HG03045 (cell line): Measurements from ENCODE around the gene WDR76.
"Not testable (repeated sequence)": the region's sequence is repeated elsewhere in the genome, so short reads cannot be mapped to it uniquely, and the experiment has no call there.

Experiments used
- ATAC-seq: cut with Tn5 transposase; IDR thresholded peaks from one replicate; pipeline ENCODE4 v1.9.1; 2021; ENCODE audit warnings: mild to moderate bottlenecking, moderate library complexity; ENCODE audit not compliant: unreplicated experiment

The WDR76 gene

DNA sequence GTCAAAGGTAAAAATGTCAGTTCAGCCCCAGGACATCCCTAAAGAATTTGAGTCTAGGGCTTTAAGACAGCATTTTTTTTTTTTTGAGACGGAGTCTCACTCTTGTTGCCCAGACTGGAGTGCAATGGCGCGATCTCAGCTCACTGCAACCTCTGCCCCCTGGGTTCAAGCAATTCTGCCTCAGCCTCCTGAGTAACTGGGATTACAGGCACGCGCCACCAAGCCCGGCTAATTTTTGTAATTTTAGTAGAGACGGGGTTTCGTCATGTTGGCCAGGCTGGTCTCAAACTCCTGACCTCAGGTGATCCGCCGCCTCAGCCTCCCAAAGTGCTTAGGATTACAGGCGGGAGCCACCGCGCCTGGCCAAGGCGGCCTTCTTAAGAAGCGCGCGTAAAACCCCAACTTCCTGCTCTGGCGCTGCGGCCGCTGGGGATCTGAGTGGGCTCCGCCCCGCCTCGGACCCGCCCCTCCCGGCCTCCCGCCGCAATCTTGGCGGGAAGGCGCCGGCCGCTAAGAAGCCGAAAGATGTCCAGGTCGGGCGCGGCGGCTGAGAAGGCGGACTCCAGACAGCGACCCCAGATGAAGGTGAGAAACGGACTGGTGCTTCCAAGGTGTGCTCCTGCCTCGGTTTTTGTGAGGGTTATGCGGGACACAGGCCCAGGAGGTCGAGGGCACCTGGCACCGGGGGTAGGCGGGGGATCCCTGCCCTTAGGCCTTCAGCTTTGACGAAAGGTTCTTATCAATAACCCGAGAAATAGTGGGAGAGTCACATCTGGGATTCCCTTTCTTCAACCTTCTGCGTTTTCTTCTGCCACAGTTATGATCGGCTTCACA, at the start of gene WDR76:
TSS of gene WDR76 (plus strand) at position 495 of the 834 bp plus-strand sequence. CDS start at position 526, 31 bp downstream.
- peak; percentile 66 for ATAC-seq

GRCh38 chr15:43777267-43777914, 49.4 kb upstream of the WDR76 start:
- peak; percentile 55 for ATAC-seq

- no peak for ATAC-seq
Observed at GRCh38 chr15:43779016-43779415, 47.8 kb upstream of the WDR76 start.

DNA sequence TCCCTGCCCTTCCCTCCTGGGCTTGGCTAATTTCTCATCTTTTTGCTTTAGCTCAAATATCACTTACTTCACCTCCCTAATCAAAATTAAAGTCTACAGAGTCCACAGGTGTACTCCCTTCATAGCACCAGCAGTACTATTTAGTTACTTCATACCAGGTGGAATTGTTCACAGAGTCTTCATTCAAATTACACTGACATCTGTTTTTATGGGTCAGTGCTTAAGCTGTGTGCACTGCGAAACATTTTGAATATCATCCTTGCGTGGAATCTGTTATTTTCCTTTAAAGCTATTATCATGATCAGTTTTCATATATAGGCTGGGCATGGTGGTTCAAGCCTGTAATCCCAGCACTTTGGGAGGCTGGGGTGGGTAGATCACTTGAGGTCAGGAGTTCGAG, 37.4 kb upstream of the WDR76 start:
- no peak for ATAC-seq

DNA sequence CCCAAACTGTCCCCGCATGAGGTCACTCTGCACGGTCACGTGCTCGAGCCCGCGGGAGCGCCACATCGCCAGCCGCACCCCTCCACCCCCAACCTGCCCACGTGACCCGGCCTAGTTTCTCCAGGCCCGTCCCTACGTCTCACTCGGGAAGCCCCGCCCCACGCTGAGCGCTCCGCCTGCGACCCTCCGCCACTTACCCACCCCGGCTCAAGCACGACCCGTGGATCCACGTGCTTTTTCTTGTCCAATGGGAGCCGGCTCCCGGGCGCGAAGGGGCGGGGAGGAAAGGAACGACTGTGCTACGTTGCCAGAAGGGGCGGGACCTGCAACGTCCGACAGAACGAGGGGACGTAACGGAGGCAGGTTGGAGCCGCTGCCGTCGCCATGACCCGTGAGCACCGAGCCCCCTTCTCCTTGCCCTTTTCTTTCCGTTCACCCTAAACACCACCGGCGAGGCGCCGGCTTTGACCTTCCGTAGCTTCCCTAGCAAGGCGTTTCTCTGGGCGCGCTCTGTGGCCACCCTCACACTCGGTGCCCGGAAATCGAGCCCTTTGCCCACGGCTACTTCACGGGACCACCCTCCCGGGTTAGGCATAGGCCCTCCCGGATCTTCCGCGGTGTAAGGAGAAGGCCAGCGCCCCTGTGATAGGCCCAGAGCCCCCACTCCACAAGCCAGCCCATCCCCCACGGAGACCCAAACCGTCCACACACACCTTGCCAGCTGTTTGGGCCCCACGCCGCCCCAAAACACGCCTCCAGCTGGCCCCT, 34.6 kb upstream of the WDR76 start, which contains the start of gene SERF2:
TSS of gene SERF2 (plus strand) at position 328 of the 768 bp plus-strand sequence. CDS start at position 385, 57 bp downstream.
- ATAC-seq: peak; percentile 90

DNA sequence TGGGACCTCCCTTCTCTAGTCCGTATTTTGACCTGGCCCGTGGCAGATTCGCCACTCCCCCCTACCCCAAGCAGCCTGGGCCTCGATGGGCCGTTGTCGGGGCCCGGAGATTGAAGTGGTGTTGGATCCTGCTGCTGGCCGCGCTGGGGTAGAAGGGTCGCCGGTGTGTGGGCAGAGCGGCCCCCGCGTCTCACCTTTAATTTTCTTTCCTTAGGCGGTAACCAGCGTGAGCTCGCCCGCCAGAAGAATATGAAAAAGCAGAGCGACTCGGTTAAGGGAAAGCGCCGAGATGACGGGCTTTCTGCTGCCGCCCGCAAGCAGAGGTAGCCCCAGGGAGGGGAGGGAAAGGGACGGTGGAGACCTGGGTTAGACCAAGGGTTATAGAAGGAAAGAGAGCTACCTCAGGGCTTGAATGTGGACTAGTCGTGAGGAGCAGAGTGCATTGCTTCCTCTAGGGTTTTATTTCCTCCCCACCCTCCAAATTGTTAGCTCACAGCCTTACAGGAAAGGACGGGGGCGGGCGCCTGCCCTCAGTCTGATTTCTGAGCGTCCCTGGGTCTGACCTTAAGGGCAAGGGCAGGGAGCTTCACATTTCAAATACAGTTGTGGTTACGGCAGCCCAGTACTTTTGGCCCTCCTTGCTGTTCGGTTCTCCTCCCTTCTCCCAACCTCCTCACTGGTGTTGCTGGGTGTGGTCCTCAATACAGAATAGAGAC, 33.9 kb upstream of the WDR76 start:
- no peak for ATAC-seq

- ATAC-seq: no peak
Observed at GRCh38 chr15:43793647-43794046, 33.2 kb upstream of the WDR76 start.

GRCh38 chr15:43794269-43795037, 32.3 kb upstream of the WDR76 start:
- ATAC-seq: no peak

DNA sequence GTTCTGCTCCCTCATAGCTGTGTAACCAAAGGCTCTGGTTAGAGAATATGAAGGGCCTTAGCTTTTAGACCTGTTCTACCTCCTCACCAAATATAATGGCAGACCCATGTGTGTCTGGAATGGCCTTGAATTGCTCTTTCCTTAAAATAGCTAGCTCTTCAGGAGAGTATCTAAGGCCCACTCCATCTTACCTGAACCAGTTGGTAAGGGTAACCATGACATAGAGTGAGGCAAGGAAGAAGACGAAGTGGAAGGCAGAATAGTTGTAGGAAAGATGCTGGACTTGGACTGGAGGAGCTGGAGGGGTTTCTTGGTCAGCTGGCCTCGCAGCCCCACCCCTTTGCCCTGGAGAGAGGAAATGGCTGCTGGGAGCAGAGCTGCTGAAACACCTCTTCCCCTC, 31.6 kb upstream of the WDR76 start:
- no peak for ATAC-seq

DNA sequence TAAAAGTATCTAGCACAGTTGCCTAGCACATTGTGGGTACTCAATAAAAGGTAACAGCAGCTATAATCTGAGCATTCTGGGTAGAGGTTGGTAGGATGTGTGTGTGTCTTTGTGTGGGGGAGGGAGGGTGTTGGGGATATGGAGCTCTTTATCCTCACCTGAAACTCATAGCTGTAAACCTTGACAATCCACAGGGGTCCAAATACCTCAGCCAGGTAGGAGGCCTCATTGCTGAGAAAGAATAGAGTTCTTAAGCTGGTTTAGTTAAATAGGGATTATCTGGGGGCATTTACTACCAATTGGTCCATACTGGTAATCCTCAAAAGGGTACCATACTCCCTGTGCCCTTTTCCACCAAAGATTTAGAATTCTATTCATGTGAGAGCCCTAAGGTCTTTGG, 30.8 kb upstream of the WDR76 start:
- ATAC-seq: no peak

DNA sequence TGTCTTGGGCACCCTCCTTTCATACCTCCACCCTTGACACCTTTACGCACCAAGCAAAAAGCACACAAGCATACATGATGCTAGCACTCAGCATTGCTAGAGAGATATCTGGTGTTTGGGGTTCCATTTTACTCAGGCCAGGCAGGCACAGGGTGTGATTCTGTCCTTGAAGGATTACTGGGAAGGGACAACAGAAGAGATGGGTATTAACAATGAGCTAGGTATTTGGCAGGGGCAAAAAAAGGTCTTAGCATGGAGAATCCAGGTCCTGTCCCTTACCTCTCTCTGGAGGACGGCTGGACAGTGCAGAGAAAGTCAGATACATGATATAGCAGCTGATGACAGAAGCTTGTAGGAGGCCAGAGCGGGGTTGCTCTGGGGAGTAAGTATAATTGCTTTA, 30.2 kb upstream of the WDR76 start:
- no peak for ATAC-seq

- ATAC-seq: no peak
Observed at GRCh38 chr15:43799209-43799944, 27.4 kb upstream of the WDR76 start.

- no peak for ATAC-seq
Observed at GRCh38 chr15:43799945-43800285, 26.9 kb upstream of the WDR76 start, which contains the start of gene SERINC4. Gene SERINC4, minus strand, starts transcription at chr15:43800220. Its CDS starts 234 bp downstream, at chr15:43799986.

DNA sequence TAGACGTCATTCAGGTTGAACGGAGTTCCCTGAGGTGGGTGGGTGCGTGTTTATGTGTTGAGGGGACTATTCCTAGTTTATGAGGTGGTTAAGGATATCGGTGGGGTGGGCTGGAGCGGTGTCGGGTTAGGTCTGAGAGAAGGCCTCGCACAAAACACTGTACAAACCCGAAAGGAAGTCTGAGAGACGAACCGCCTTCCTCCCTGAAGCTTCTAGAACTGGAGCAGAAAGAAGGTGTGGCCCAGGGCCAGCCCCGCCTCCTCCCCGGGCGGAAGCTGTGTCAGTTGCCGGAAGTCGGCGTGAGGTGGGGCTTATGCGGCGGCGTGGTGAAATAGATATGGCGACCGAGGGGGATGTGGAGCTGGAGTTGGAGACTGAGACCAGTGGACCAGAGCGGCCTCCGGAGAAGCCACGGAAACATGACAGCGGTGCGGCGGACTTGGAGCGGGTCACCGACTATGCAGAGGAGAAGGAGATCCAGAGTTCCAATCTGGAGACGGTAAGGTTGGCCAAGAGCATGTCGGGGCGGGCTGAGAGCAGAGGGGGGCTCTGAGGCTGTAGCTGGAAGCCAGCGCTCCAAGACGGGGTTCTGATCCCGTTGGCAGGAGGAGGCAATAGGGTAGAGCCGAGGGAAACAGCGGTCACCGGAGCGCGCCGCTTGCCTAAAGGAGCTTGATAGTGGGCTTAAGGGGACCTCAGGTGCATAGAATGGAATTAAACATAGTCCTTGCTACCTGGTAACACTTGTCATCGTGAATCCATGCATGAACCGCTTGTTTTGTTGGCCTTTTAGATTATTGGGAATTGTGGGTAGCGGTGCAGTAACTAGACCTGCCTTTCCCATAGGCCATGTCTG, 26.3 kb upstream of the WDR76 start, which contains the start of gene HYPK:
TSS of gene HYPK (plus strand) at position 314 of the 856 bp plus-strand sequence. CDS start at position 338, 24 bp downstream.
- ATAC-seq: peak; percentile 87

GRCh38 chr15:43802676-43803075, 24.1 kb upstream of the WDR76 start:
- ATAC-seq: not testable (repeated sequence)

- no peak for ATAC-seq
Observed at GRCh38 chr15:43808435-43808950, 18.3 kb upstream of the WDR76 start.

DNA sequence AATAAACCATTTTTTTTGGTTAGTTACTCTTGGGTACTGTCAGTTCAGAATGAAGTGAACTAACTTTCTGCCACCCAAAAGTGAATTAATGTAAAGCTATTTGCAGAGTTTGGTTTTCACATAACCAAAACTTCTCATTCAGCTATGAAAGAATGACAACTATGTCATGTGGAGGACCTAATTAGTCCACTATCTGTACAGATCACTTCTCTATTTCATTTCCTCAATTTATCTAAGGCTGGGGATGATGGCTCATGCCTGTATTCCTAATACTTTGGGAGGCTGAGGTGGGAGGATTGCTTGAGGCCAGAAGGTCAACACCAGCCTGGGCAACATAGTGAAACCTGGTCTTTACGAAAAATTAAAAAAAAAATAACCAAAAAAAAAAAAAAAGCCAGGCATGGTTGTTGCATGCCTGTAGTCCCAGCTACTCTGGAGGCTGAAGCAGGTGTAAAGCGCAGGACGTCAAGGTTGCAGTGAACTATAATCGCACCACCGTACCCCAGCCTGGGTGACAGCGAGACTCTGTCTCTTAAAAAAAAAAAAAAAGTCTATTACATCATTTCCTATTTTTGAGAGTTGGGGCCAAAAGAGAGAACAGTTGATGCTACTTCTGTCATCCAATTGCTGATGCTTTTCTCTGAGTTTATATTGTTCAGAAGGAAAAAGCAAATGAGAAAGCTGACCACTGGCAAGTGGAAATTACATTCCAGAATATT, 17.7 kb upstream of the WDR76 start:
- ATAC-seq: no peak
